Esophagus muscularis mucosa (tissue), 4 donors: ENCODE measurements around the gene TPH2. TPM values are rescaled to one million over a fixed set of nuclear protein-coding genes. Genes with fewer than 3 reads are reported as not detected.

ENCODE experiments used
- DNase-seq: peaks from one replicate; pipeline ENCODE4 v3.0.0-alpha.2; 2017; ENCODE audit errors: extremely low spot score
- H3K27ac ChIP-seq, 4 donors: fragments of 200-600 bp; sonication (generic); replicated peaks in 1 of 4; 1 replicate in 3 of 4; 2 replicates in 1 of 4; pipeline ENCODE4 v1.5.1; 2016 to 2019; ENCODE audit warnings: mild to moderate bottlenecking in 1 of 4
- H3K27me3 ChIP-seq, 4 donors: fragments of 200-600 bp; sonication (generic); one replicate each; pipeline versions ENCODE4 v1.5.1 to v1.6.0; 2016 to 2019
- H3K36me3 ChIP-seq, 4 donors: fragments of 200-600 bp; sonication (generic); one replicate each; pipeline ENCODE4 v1.5.1; 2016 to 2019
- H3K4me1 ChIP-seq, 4 donors: fragments of 200-600 bp; sonication (generic); one replicate each; pipeline ENCODE4 v1.5.1; 2016 to 2019
- H3K4me3 ChIP-seq, 4 donors: fragments of 200-600 bp; sonication (generic); 1 replicate in 2 of 4; 2 replicates in 2 of 4; pipeline ENCODE4 v1.5.1; 2016 to 2019; ENCODE audit warnings: mild to moderate bottlenecking in 4 of 4, moderate library complexity in 1 of 4
- H3K9me3 ChIP-seq, 4 donors: fragments of 200-600 bp; sonication (generic); 1 replicate in 3 of 4; 2 replicates in 1 of 4; pipeline ENCODE4 v1.5.1; 2016 to 2019
- EP300 ChIP-seq: sonication (generic); formaldehyde crosslinking; IDR thresholded peaks from one replicate; pipeline ENCODE4 v1.6.1; 2017; ENCODE audit warnings: antibody characterized with exemption
- POLR2A ChIP-seq: fragments of 450-650 bp; IDR thresholded peaks from one replicate; pipeline ENCODE4 v1.6.1; 2017; ENCODE audit warnings: antibody characterized with exemption, moderate library complexity, mild to moderate bottlenecking, low read depth
- POLR2AphosphoS5 ChIP-seq, 2 donors: sonication (generic); formaldehyde crosslinking; IDR thresholded peaks; one replicate each; pipeline ENCODE4 v1.6.1; 2017; ENCODE audit warnings: antibody characterized with exemption in 2 of 2
- WGBS: methylation state at CpG from one replicate; pipeline ENCODE4 v1.1.5; 2018; 5-methylcytosine and 5-hydroxymethylcytosine counted together
- intact Hi-C: fragments of 100-400 bp; cut with DNase I; formaldehyde crosslinking; loops from one replicate; pipeline ENCODE4 v1.15.1; 2023
- total RNA-seq, 4 donors: library from RNA; depleted of rRNA; stranded (reverse); fragments of >200 nt; gene quantifications; one replicate each; pipeline versions ENCODE4 v1.1.0 to v1.2.1, GENCODE V29; 2016
- TF ChIP-seq, protein P1 (sequence below), 3 experiments: fragments of 200-600 bp in 2 of 3; fragments of 450-650 bp in 1 of 3; sonication (generic) in 2 of 3; IDR thresholded peaks; one replicate each; pipeline ENCODE4 v1.5.1; 2017 to 2019; ENCODE audit warnings: antibody characterized with exemption in 3 of 3, mild to moderate bottlenecking in 2 of 3, moderate library complexity in 1 of 3

TPH2 gene
- total RNA-seq, 4 donors from 2014 or later = 0.11 to 0.17 (median 0.13) TPM; not detected in 1

DNA sequence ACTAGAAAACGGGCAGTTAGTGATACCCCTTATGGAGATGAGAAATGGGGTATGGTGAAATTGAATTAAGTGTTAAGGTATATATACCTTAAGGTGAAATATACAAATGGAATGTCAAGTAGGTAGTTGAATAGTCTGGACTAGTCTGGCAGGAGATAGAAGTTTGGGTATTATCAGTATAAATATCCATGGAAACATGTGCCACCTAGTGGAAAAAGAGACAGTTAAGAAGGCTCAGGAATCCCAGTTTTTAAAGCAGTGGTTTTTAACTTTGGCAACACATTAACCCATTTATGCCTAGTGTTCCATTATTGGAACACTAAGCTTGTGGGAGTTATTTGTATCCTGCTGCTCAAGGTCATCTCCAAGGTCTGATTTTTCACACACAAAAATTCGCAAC is 38.6 kb upstream of the TPH2 start:
- no peak for DNase-seq
- Histone ChIP-seq H3K4me1 (no peaks in the 10 kb centered on the region), H3K27me3 (no peaks in the 10 kb centered on the region), H3K4me3 (no peak overlapping the region), H3K36me3 (peaks cover 33 to 85% (median 53%) of the 10 kb centered on the region in 4 donors), H3K27ac (no peak overlapping the region), H3K9me3 (no peaks in the 10 kb centered on the region)
- intact Hi-C loops = no loop called here
- 100% methylated on average over 2 of the region's 2 CpGs for WGBS
- TF ChIP-seq EP300 (no peak), POLR2AphosphoS5 (IDR thresholded peaks at IDR 0.05) (no peak), POLR2A (no peak)
- TF ChIP-seq, protein P1, sequence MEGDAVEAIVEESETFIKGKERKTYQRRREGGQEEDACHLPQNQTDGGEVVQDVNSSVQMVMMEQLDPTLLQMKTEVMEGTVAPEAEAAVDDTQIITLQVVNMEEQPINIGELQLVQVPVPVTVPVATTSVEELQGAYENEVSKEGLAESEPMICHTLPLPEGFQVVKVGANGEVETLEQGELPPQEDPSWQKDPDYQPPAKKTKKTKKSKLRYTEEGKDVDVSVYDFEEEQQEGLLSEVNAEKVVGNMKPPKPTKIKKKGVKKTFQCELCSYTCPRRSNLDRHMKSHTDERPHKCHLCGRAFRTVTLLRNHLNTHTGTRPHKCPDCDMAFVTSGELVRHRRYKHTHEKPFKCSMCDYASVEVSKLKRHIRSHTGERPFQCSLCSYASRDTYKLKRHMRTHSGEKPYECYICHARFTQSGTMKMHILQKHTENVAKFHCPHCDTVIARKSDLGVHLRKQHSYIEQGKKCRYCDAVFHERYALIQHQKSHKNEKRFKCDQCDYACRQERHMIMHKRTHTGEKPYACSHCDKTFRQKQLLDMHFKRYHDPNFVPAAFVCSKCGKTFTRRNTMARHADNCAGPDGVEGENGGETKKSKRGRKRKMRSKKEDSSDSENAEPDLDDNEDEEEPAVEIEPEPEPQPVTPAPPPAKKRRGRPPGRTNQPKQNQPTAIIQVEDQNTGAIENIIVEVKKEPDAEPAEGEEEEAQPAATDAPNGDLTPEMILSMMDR (IDR thresholded peaks at IDR 0.05) = no peak

DNA sequence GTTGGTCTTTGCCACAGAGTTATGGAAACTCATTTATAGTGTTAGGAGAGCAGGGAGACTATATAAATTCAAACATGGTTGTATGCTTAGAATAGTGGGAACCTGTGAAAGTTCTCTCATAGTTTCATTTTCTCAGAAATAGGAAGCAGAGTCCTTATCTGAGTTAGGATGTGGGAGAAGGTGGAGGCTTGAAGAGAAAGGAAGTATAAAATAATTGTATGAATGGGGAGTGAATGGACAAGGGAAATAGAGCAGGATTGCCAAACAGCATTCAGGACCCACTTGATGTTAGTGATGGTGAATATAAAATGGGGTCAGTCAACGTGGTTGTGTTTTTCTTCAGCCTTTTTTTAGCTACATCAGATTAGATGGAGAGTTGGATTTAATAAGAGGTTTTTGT is 34.0 kb upstream of the TPH2 start:
- intact Hi-C loops = no loop called here

DNA sequence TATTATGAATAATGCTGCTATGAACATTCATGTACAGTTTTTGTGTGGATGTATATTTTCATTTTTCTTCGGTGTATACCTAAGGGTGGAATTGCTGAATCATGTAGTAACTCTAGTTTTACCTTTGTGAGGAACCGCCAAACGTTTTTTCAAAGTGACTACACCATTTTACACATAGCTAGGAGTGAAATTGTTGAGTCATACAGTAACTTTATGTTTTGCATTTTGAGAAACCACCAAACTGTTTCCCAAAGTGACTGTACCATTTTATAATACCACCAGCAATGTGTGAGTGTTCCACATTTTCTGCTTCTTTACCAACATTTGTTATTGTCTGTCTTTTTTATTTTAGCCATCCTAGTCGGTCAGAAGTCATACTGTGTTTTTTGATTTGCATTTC is 3.1 kb upstream of the TPH2 start:
- Histone ChIP-seq H3K27me3 (peaks cover 0 to 20% (median 3%) of the 10 kb centered on the region in 4 donors), H3K4me3 (no peak overlapping the region), H3K27ac (no peak overlapping the region), H3K4me1 (peaks cover 0 to 4% (median 0%) of the 10 kb centered on the region in 4 donors), H3K36me3 (no peaks in the 10 kb centered on the region), H3K9me3 (no peaks in the 10 kb centered on the region)
- intact Hi-C loops = no loop called here
- TF ChIP-seq POLR2A (no peak), POLR2AphosphoS5 (IDR thresholded peaks at IDR 0.05) (no peak), EP300 (no peak)
- TF ChIP-seq, protein P1 (IDR thresholded peaks at IDR 0.05) = no peak
- no peak for DNase-seq
- WGBS = 49% methylated on average over 4 of the region's 4 CpGs

More for the DNA sequence above, 34.0 kb upstream of the TPH2 start:
- DNase-seq = no peak
- Histone ChIP-seq H3K4me3 (no peak overlapping the region), H3K4me1 (no peaks in the 10 kb centered on the region), H3K27me3 (no peaks in the 10 kb centered on the region), H3K36me3 (peaks cover 34 to 84% (median 57%) of the 10 kb centered on the region in 4 donors), H3K9me3 (no peaks in the 10 kb centered on the region), H3K27ac (no peak overlapping the region)
- no peak for TF ChIP-seq EP300
- no peak for TF ChIP-seq POLR2A
- TF ChIP-seq POLR2AphosphoS5 (IDR thresholded peaks at IDR 0.05) = no peak
- TF ChIP-seq, protein P1 (IDR thresholded peaks at IDR 0.05) = no peak
- WGBS = 53% methylated on average over 1 of the region's 1 CpG

DNA sequence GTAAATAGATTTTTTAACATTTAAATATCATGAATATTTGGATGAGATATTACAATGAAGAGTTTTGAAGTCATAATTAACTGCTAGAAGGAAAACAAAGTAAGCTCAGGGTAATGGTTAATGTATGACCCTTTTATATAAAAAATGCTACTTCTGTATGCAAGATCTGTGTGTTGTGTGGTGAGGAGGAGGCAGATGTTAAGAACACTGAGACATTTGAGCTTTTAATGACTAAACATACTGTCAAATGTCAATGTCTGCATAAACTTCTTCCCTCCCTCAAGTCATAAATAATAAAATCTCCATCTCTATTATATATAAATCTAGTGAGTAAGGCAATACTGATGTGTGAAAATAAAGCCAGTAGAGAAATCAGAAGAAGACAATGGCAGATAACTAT is 1.4 kb downstream of the TPH2 start:
- intact Hi-C loops = no loop called here
- H3K27me3 ChIP-seq = peaks cover 0 to 41% (median 3%) of the 10 kb centered on the region in 4 donors

More for the DNA sequence above, 1.4 kb downstream of the TPH2 start:
- no peaks in the 10 kb centered on the region for H3K9me3 ChIP-seq
- peaks cover 0 to 4% (median 0%) of the 10 kb centered on the region in 4 donors for H3K4me1 ChIP-seq
- no peaks in the 10 kb centered on the region for H3K36me3 ChIP-seq
- TF ChIP-seq EP300 = no peak
- no peak for TF ChIP-seq POLR2A
- TF ChIP-seq POLR2AphosphoS5 (IDR thresholded peaks at IDR 0.05) = no peak
- TF ChIP-seq, protein P1 (IDR thresholded peaks at IDR 0.05) = no peak
- no peak overlapping the region for H3K27ac ChIP-seq
- DNase-seq = no peak
- no peak overlapping the region for H3K4me3 ChIP-seq
